GM10266 (cell line): ENCODE data around the gene SECTM1.

Experiments
- DNase-seq: peaks from one replicate; pipeline ENCODE4 v3.0.0; 2012; ENCODE audit errors: extremely low spot score
- TF ChIP-seq, protein P1 (sequence below): IDR thresholded peaks from 2 replicates; pipeline ENCODE4 v1.5.1; 2012; ENCODE audit warnings: mild to moderate bottlenecking, low read depth; ENCODE audit not compliant: control insufficient read depth, insufficient read depth; ENCODE audit errors: missing control alignments

Gene SECTM1

DNA sequence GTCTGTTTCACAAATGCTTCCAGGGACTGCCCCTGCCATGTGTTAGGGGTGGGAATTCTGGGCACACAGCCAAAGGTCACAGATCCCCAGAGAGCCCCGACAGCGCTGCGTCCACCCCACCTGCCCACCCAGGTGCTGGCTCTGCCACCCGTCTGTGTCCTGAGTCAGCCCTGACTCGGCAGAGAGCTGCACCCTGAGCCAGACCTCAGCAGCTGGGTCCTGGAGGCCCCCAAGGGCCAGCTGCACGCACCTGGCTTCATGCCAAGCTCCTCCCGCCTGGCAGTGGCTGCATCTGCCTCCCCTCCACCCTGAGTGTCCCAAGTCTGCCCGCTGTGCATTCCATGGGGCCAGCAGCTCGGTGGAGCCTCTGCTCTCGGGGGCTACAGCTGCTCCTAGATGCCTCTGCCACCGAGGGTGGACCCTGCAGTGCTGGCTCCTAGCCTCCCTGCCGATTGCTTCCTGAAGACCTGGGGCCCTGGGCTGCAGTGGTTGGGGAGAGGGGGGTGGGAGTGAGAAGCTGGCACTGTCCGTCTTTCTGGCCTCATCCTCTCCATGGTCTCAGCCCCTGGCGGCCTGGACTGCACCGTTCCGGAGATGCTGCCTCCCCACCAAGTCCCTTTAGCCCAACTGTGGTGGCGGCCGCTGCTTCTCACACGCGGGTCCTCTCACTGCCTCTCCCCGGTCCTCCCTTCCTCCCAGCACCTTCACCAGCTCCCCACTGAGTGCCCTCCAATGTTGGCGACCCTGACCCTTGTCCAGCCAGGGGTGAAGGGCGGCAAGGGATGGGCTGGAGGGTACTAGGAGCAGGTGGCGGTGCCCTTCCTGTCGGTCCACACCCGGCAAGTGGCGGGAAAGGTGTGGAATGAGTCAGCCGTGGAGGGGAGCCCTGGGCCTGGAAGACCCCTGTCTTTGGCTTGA, 3.0 kb downstream of the SECTM1 start:
- DNase-seq: no peak
- TF ChIP-seq, protein P1, sequence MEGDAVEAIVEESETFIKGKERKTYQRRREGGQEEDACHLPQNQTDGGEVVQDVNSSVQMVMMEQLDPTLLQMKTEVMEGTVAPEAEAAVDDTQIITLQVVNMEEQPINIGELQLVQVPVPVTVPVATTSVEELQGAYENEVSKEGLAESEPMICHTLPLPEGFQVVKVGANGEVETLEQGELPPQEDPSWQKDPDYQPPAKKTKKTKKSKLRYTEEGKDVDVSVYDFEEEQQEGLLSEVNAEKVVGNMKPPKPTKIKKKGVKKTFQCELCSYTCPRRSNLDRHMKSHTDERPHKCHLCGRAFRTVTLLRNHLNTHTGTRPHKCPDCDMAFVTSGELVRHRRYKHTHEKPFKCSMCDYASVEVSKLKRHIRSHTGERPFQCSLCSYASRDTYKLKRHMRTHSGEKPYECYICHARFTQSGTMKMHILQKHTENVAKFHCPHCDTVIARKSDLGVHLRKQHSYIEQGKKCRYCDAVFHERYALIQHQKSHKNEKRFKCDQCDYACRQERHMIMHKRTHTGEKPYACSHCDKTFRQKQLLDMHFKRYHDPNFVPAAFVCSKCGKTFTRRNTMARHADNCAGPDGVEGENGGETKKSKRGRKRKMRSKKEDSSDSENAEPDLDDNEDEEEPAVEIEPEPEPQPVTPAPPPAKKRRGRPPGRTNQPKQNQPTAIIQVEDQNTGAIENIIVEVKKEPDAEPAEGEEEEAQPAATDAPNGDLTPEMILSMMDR: no peak

DNA sequence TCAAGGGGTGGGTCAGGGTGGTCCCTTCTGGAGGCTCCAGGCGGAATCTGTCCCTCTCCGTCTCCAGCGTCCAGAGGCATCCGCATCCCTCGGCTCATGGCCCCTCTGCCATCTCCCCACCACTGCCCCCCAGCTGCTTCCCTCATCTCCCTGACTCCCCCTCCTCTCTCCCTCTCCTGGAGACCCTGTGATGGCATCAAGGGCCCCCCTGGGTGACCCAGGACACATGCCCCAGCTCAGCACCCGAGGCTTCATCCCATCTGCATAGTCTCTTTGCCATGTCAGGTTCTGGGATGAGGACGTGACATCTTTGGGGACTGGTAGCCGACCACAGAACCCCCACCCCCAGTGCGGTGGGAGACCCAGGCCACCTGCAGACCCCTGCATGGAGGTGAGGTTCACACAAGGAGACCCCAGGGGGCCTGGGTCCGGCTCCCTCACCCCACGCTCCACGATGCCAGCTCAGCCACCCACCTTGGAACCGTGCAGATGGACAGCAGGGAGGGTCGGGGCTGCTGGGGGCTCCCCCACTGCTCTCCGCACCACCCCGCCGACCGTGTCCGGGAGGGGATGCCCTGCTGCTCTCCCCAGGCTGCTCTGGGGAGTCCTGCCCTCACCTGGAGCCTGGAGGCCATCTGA, 3.8 kb downstream of the SECTM1 start:
- TF ChIP-seq, protein P1: no peak
- no peak for DNase-seq

DNA sequence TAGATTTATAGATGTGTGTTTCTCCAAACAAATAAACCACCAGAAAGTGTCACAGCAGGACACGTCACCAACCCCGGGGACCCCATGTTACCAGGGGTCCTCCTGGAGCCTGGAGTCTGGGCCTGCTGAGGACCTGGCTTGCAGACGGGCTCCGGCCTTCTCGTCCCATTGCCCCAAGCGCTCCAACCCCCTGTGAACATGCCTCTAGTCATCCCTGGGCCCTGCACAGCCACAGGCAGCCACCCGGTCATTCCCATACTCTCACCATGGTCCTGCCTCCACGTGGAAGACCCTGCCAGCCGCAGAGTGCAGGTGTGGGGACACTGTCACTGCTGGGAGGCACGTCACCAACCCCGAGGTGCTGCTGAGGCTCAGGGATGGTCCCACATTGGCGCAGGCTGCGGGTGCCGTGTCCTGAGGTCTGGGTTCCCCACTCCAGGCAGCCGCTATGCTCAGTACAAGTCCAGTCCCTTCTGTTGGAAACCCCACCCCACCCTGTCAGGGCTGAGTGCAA, 4.5 kb downstream of the SECTM1 start:
- TF ChIP-seq, protein P1: no peak
- DNase-seq: no peak

GRCh38 chr17:82328141-82328993, 5.2 kb downstream of the SECTM1 start:
- DNase-seq: no peak
- TF ChIP-seq, protein P1: no peak

DNA sequence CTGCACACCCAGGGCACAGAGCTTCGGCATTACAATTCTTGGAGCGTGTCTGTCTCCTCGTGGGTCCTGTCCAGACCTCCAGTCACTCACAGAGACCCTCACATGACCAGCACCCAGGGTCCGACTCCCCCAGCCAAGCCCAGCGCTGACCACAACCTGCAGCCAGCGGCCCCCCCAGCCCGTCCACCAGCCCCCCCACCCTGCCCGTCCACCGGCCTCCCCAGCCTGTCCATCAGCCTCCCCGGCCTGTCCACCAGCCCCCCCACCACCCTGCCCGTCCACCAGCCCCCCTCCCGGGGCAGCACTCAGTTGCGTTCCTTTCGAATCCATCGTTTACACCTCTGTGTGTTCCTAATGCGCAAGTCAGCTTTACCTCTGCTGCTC, 5.8 kb downstream of the SECTM1 start:
- TF ChIP-seq, protein P1: no peak
- no peak for DNase-seq

GRCh38 chr17:82327289-82327688, 6.3 kb downstream of the SECTM1 start:
- no peak for DNase-seq
- TF ChIP-seq, protein P1: no peak
